Fibroblast of lung (primary cell): Measurements from ENCODE around the gene CYP26B1. TPM values are rescaled to one million over a fixed set of nuclear protein-coding genes. Genes with fewer than 3 reads are reported as not detected.
A peak's percentile ranks its signal among the peaks of the same experiment; 100 is the strongest.

Experiments used
- DNase-seq, 2 donors: peaks; one replicate each; pipeline versions ENCODE4 v3.0.0 to v3.0.0-alpha.2; 2010; ENCODE audit warnings: low read depth in 2 of 2
- H2AFZ ChIP-seq: 2 replicates; pipeline ENCODE4 v1.5.1; 2012; ENCODE audit warnings: low read length, control low read depth, inconsistent platforms
- H3K27ac ChIP-seq: 2 replicates; pipeline ENCODE4 v1.5.1; 2011; ENCODE audit warnings: low read length, control low read depth; ENCODE audit not compliant: insufficient read depth
- H3K27me3 ChIP-seq: 2 replicates; pipeline ENCODE4 v1.5.1; 2011; ENCODE audit warnings: mild to moderate bottlenecking, low read length; ENCODE audit not compliant: control insufficient read depth, insufficient read depth
- H3K36me3 ChIP-seq: 2 replicates; pipeline ENCODE4 v1.5.1; 2011; ENCODE audit warnings: low read length; ENCODE audit not compliant: control insufficient read depth, insufficient read depth
- H3K4me1 ChIP-seq: 2 replicates; pipeline ENCODE4 v1.5.1; 2011; ENCODE audit warnings: low read length; ENCODE audit not compliant: control insufficient read depth, insufficient read depth; ENCODE audit errors: extremely low read depth
- H3K4me2 ChIP-seq: 2 replicates; pipeline ENCODE4 v1.5.1; 2011; ENCODE audit warnings: low read length, control low read depth; ENCODE audit not compliant: insufficient read depth; ENCODE audit errors: extremely low read depth
- H3K4me3 ChIP-seq, 4 experiments: fragments of 200-600 bp in 1 of 4; sonication (generic) in 1 of 4; replicated peaks in 1 of 4; 2 replicates each; pipeline ENCODE4 v1.5.1; 2011 to 2016; ENCODE audit warnings: low read length in 4 of 4, low read depth in 3 of 4, mild to moderate bottlenecking in 3 of 4, control low read depth in 2 of 4, inconsistent platforms in 1 of 4, mixed read lengths in 1 of 4; ENCODE audit not compliant: insufficient read depth in 1 of 4; ENCODE audit errors: control extremely low read depth in 1 of 4
- H3K79me2 ChIP-seq: 2 replicates; pipeline ENCODE4 v1.5.1; 2012; ENCODE audit warnings: mild to moderate bottlenecking, low read length, inconsistent platforms; ENCODE audit not compliant: control insufficient read depth, insufficient read depth
- H3K9ac ChIP-seq: 2 replicates; pipeline ENCODE4 v1.5.1; 2011; ENCODE audit warnings: mild to moderate bottlenecking, low read length, control low read depth; ENCODE audit not compliant: insufficient read depth
- H3K9me3 ChIP-seq: 2 replicates; pipeline ENCODE4 v1.5.1; 2012; ENCODE audit warnings: low read depth, low read length; ENCODE audit not compliant: control insufficient read depth, insufficient read depth
- H4K20me1 ChIP-seq: 2 replicates; pipeline ENCODE4 v1.5.1; 2011; ENCODE audit warnings: low read length; ENCODE audit not compliant: control insufficient read depth, insufficient read depth; ENCODE audit errors: extremely low read depth
- EZH2 ChIP-seq: IDR thresholded peaks from 2 replicates; pipeline ENCODE4 v1.5.1; 2012; ENCODE audit warnings: low read length, control low read depth, mild to moderate bottlenecking; ENCODE audit errors: missing control alignments
- polyA plus RNA-seq, 2 donors: library from polyadenylated mRNA; depleted of rRNA in 1 of 2; stranded (reverse) in 1 of 2; unstranded in 1 of 2; fragments of >200 nt; gene quantifications; 2 replicates each; pipeline ENCODE4 v1.2.1, GENCODE V29; 2011 to 2012; ENCODE audit warnings: missing spikeins in 1 of 2
- total RNA-seq: library from RNA; depleted of rRNA; stranded (reverse); fragments of >200 nt; gene quantifications from 2 replicates; pipeline ENCODE4 v1.2.1, GENCODE V29; 2014
- TF ChIP-seq, protein P1 (sequence below), 2 donors: IDR thresholded peaks in 1 of 2; conservative IDR thresholded peaks in 1 of 2; 1 replicate in 1 of 2; 2 replicates in 1 of 2; pipeline ENCODE4 v1.5.1; 2011 to 2012; ENCODE audit warnings: low read length in 2 of 2, control low read depth in 1 of 2, inconsistent platforms in 1 of 2, low read depth in 1 of 2, mild to moderate bottlenecking in 1 of 2

CYP26B1 gene
- total and polyA plus RNA-seq, 2 donors (not counting 1 experiment from before 2014, with no cell fraction given): 0.09 to 0.17 TPM

DNA sequence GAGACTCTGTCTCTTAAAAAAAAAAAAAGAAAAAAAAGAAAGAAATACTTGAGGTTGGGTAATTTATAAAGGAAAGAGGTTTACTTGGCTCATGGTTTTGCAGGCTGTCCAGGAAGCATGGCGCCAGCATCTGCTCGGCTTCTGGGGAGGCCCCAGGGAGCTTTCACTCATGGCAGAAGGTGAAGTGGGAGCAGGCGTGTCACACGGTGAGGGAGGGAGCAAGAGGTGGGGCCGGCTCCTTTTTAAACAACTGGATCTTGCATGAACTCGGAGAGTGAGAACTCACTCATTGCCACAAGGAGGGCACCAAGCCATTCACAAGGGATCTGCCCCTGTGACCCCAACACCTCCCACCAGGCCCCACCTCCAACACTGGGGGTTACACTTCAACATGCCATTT is 30.6 kb downstream of the CYP26B1 start:
- Histone ChIP-seq H3K27me3 (peaks cover 3% of the 10 kb centered on the region), H4K20me1 (no peaks in the 10 kb centered on the region), H3K4me1 (no peaks in the 10 kb centered on the region), H3K9me3 (no peaks in the 10 kb centered on the region), H3K36me3 (no peaks in the 10 kb centered on the region), H3K27ac (no peak overlapping the region), H3K4me3 (no peak overlapping the region), H3K79me2 (no peaks in the 10 kb centered on the region), H2AFZ (no peak overlapping the region), H3K9ac (no peak overlapping the region), H3K4me2 (no peak overlapping the region)
- TF ChIP-seq EZH2: no peak
- TF ChIP-seq, protein P1, sequence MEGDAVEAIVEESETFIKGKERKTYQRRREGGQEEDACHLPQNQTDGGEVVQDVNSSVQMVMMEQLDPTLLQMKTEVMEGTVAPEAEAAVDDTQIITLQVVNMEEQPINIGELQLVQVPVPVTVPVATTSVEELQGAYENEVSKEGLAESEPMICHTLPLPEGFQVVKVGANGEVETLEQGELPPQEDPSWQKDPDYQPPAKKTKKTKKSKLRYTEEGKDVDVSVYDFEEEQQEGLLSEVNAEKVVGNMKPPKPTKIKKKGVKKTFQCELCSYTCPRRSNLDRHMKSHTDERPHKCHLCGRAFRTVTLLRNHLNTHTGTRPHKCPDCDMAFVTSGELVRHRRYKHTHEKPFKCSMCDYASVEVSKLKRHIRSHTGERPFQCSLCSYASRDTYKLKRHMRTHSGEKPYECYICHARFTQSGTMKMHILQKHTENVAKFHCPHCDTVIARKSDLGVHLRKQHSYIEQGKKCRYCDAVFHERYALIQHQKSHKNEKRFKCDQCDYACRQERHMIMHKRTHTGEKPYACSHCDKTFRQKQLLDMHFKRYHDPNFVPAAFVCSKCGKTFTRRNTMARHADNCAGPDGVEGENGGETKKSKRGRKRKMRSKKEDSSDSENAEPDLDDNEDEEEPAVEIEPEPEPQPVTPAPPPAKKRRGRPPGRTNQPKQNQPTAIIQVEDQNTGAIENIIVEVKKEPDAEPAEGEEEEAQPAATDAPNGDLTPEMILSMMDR (conservative IDR thresholded peaks at IDR 0.05 in 1 of 2, IDR thresholded peaks at IDR 0.05 in 1 of 2; ENCODE audit: low read depth in 1 of 2, low read length in 2 of 2): no peak
- no peak for DNase-seq

DNA sequence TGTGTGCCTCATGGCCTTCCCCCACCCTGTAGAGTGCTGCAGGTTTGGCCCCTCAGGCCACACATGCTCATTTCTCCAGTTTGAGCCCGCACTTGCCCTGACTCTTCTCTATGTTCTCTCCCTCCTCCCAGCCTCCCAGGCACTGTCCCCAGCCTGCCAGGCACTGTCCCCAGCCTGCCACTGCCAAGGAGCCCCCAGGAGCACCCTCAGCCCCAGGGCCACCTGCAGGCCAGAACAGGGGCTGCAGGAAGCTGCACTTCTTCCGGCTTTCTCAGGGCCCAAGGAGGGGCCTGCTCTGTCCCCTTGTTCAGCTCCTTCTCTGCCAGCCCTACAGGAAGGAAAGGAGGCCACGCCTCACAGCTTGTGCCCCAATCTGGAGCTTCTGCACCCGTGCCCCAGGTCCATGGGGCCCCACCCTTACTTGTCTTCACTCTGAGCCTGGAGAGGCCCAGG is 31.6 kb downstream of the CYP26B1 start:
- Histone ChIP-seq H3K4me3 (no peak overlapping the region), H3K36me3 (no peaks in the 10 kb centered on the region), H3K27me3 (no peaks in the 10 kb centered on the region), H3K27ac (no peak overlapping the region), H3K79me2 (no peaks in the 10 kb centered on the region), H3K9me3 (no peaks in the 10 kb centered on the region), H3K4me1 (no peaks in the 10 kb centered on the region), H2AFZ (no peak overlapping the region), H3K4me2 (peak overlapping the region; percentile 3), H4K20me1 (no peaks in the 10 kb centered on the region), H3K9ac (no peak overlapping the region)
- TF ChIP-seq, protein P1 (conservative IDR thresholded peaks at IDR 0.05 in 1 of 2, IDR thresholded peaks at IDR 0.05 in 1 of 2; ENCODE audit: low read depth in 1 of 2, low read length in 2 of 2): peak in 1 of 2 donors; percentile 42
- TF ChIP-seq EZH2: no peak
- DNase-seq: no peak

DNA sequence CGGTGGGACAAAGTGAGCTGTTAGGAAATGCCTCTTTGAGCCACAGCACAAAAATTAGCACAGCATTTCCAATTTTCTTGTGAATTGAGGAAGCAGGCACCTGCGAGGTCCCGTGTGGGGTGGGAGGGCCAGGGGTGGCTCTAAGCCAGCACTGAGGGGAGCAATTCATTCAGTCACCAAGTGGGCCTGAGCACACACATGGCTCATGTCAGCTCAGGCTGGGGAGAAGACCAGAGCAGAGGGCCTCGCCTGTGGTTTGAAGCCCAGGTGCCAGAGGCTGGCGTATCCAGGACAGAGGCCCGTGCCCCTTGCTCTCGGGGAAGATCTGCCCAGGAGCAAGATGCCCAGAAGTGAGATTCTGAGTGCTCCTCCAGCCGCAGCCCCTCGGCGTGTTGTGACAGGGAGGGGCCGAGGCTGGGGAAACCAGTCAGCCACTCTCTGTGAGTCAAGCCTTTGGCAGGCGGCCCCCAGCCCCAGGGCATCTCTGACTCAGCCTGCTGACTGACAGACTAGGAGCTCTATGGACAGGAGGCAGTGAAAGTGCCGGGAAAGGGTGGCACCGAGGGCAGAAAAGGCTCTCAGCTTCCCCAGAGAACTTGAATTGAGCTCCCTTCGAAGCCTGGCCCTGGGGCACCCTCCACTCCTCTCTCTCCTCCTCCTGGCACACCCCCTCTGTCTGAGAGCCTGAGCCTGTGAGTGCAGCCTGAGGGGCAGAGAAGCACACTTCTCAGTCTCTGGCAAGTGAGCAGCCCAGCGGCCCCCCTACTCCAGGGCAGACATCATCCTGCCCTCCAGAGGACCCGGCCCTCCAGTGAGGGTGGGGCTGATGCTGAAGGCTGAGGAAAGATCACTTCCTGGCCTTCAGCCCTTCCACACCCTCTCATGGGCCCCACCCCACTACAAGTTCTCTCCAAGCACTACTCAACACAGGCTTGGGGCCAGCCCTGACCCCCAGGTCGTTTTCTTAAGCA is 32.3 kb downstream of the CYP26B1 start:
- DNase-seq: peak; percentile 82 to 90

More for the DNA sequence above, 32.3 kb downstream of the CYP26B1 start:
- Histone ChIP-seq H3K36me3 (no peaks in the 10 kb centered on the region), H3K4me3 (no peak overlapping the region), H3K4me1 (no peaks in the 10 kb centered on the region), H3K9me3 (no peaks in the 10 kb centered on the region), H3K79me2 (no peaks in the 10 kb centered on the region), H3K4me2 (peak overlapping the region; percentile 15), H3K27me3 (no peaks in the 10 kb centered on the region), H3K27ac (no peak overlapping the region), H2AFZ (no peak overlapping the region), H3K9ac (no peak overlapping the region), H4K20me1 (no peaks in the 10 kb centered on the region)
- no peak for TF ChIP-seq EZH2
- TF ChIP-seq, protein P1 (conservative IDR thresholded peaks at IDR 0.05 in 1 of 2, IDR thresholded peaks at IDR 0.05 in 1 of 2; ENCODE audit: low read depth in 1 of 2, low read length in 2 of 2): no peak
